OCI-LY1 (cell line): ENCODE measurements around the gene SLC35A3.

ENCODE experiments used
- H2AFZ ChIP-seq: fragments of 200-600 bp; sonication (generic), shearing (Covaris generic); 2 replicates; pipeline ENCODE4 v1.6.0; 2014; ENCODE audit warnings: antibody characterized with exemption, mild to moderate bottlenecking, low read length
- H3F3A ChIP-seq: fragments of 200-600 bp; sonication (generic), shearing (Covaris generic); 2 replicates; pipeline ENCODE4 v1.6.0; 2014; ENCODE audit warnings: mild to moderate bottlenecking, antibody characterized with exemption, low read length, moderate library complexity; ENCODE audit not compliant: insufficient read depth
- H3K27ac ChIP-seq: fragments of 200-600 bp; sonication (generic); 2 replicates; pipeline ENCODE4 v1.5.1; 2014; ENCODE audit warnings: low read length, mixed run types, mild to moderate bottlenecking, low read depth; ENCODE audit not compliant: poor library complexity, severe bottlenecking
- H3K27me3 ChIP-seq: fragments of 200-600 bp; sonication (generic); 2 replicates; pipeline ENCODE4 v1.6.0; 2014; ENCODE audit warnings: antibody characterized with exemption, mild to moderate bottlenecking, low read length, moderate library complexity; ENCODE audit not compliant: insufficient read depth
- H3K36me3 ChIP-seq: fragments of 200-600 bp; sonication (generic); 2 replicates; pipeline ENCODE4 v1.6.1; 2014; ENCODE audit warnings: mild to moderate bottlenecking, antibody characterized with exemption, low read length, moderate library complexity, mixed read lengths; ENCODE audit not compliant: insufficient read depth
- H3K4me1 ChIP-seq: fragments of 200-600 bp; sonication (generic); 2 replicates; pipeline ENCODE4 v1.5.1; 2014; ENCODE audit warnings: mild to moderate bottlenecking, low read length, moderate library complexity; ENCODE audit not compliant: insufficient read depth, severe bottlenecking
- H3K4me2 ChIP-seq: fragments of 200-600 bp; sonication (generic), shearing (Covaris generic); 2 replicates; pipeline ENCODE4 v1.6.1; 2014; ENCODE audit warnings: low read length
- H3K4me3 ChIP-seq: fragments of 200-600 bp; sonication (generic); 2 replicates; pipeline ENCODE4 v1.5.1; 2014; ENCODE audit warnings: low read length, low read depth, mild to moderate bottlenecking, mixed read lengths; ENCODE audit not compliant: poor library complexity, severe bottlenecking
- H3K79me2 ChIP-seq: fragments of 200-600 bp; shearing (Covaris generic); 2 replicates; pipeline ENCODE4 v1.6.1; 2016; ENCODE audit warnings: mixed run types, low read length, mixed read lengths; ENCODE audit not compliant: insufficient read depth
- H3K9ac ChIP-seq: fragments of 200-600 bp; sonication (generic), shearing (Covaris generic); 2 replicates; pipeline ENCODE4 v1.6.1; 2014; ENCODE audit warnings: mild to moderate bottlenecking, low read length, mixed read lengths
- H3K9me2 ChIP-seq: fragments of 200-600 bp; sonication (generic), shearing (Covaris generic); 2 replicates; pipeline ENCODE4 v1.6.1; 2014; ENCODE audit warnings: low read depth, mild to moderate bottlenecking, low read length, mixed read lengths
- H3K9me3 ChIP-seq: fragments of 200-600 bp; shearing (Covaris generic); 2 replicates; pipeline ENCODE4 v1.6.1; 2014; ENCODE audit warnings: low read length, mixed read lengths
- H4K20me1 ChIP-seq: fragments of 200-600 bp; sonication (generic), shearing (Covaris generic); 2 replicates; pipeline ENCODE4 v1.6.0; 2016; ENCODE audit warnings: mild to moderate bottlenecking, low read length; ENCODE audit not compliant: insufficient read depth
- EZH2 ChIP-seq: fragments of 200-600 bp; sonication (generic), shearing (Covaris generic); IDR thresholded peaks from 2 replicates; pipeline ENCODE4 v1.8.0; 2017; ENCODE audit warnings: borderline replicate concordance, mixed run types, mild to moderate bottlenecking, antibody characterized with exemption, low read length, moderate library complexity, mixed read lengths
- TF ChIP-seq, protein P1 (sequence below): fragments of 200-600 bp; sonication (generic), shearing (Covaris generic); IDR thresholded peaks from 2 replicates; pipeline ENCODE4 v1.5.1; 2017; ENCODE audit warnings: mild to moderate bottlenecking, antibody characterized with exemption, low read length, moderate library complexity, mixed read lengths

The SLC35A3 gene

DNA sequence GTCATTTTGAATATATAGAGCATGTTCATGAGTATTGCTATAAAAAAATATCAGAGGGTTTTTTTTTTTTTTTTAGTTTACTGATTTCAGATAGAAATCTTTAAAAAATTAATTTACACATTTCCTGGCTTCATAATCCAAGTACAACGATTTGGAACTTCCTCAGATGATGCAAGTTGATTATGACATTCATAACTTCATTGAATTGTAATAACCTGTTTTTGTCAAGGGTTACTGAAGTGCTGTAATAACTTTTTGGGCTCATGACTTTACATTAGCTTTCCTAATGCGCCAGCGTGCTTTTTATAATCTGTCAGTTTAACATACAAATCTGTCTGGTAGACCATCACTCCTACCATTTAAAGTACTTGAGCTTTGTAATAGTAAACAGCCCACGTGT, 81.6 kb downstream of the SLC35A3 start:
- H3K4me3 ChIP-seq: no peak overlapping the region

DNA sequence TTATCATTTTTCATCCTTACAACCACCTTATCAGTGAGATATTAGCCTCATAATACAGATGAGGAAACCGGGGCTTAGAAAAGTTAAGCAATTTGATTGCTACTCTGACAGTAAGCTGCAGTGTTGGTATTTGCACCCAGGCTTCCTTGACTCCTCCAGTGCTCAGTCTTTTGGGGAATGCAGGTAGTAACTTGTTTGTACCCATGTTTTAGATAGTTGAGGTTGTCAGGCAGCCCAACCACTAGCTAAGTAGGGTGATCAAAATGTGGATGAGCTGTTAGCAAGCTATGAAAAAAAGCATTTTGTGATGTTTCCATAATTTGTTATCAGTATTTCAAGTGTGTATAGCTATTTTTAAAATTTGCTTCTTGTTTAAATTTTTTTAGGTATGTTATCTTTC, 82.1 kb downstream of the SLC35A3 start:
- Histone ChIP-seq H3K4me2 (no peak overlapping the region), H3K9me3 (no peaks in the 10 kb centered on the region), H3F3A (no peaks in the 10 kb centered on the region), H2AFZ (no peak overlapping the region), H3K27me3 (no peaks in the 10 kb centered on the region), H3K4me1 (peaks cover 21% of the 10 kb centered on the region), H3K79me2 (peaks cover 53% of the 10 kb centered on the region), H3K27ac (no peak overlapping the region), H3K9me2 (no peaks in the 10 kb centered on the region), H3K36me3 (peaks cover 31% of the 10 kb centered on the region; the same call in 1 of the 2 replicates), H4K20me1 (no peaks in the 10 kb centered on the region), H3K4me3 (no peak overlapping the region), H3K9ac (no peak overlapping the region)
- TF ChIP-seq, protein P1, sequence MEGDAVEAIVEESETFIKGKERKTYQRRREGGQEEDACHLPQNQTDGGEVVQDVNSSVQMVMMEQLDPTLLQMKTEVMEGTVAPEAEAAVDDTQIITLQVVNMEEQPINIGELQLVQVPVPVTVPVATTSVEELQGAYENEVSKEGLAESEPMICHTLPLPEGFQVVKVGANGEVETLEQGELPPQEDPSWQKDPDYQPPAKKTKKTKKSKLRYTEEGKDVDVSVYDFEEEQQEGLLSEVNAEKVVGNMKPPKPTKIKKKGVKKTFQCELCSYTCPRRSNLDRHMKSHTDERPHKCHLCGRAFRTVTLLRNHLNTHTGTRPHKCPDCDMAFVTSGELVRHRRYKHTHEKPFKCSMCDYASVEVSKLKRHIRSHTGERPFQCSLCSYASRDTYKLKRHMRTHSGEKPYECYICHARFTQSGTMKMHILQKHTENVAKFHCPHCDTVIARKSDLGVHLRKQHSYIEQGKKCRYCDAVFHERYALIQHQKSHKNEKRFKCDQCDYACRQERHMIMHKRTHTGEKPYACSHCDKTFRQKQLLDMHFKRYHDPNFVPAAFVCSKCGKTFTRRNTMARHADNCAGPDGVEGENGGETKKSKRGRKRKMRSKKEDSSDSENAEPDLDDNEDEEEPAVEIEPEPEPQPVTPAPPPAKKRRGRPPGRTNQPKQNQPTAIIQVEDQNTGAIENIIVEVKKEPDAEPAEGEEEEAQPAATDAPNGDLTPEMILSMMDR: no peak
- TF ChIP-seq EZH2: no peak

More for the DNA sequence above, 81.6 kb downstream of the SLC35A3 start:
- peaks cover 58% of the 10 kb centered on the region for H3K79me2 ChIP-seq
- peaks cover 26% of the 10 kb centered on the region for H3K4me1 ChIP-seq
- peaks cover 28% of the 10 kb centered on the region; the same call in 1 of the 2 replicates for H3K36me3 ChIP-seq
- TF ChIP-seq EZH2: no peak
- TF ChIP-seq, protein P1: no peak
- H3K9ac ChIP-seq: no peak overlapping the region
- no peaks in the 10 kb centered on the region for H3K9me3 ChIP-seq
- H4K20me1 ChIP-seq: no peaks in the 10 kb centered on the region
- H3K27me3 ChIP-seq: no peaks in the 10 kb centered on the region
- no peak overlapping the region for H3K27ac ChIP-seq
- H3F3A ChIP-seq: no peaks in the 10 kb centered on the region
- H3K4me2 ChIP-seq: no peak overlapping the region
- H2AFZ ChIP-seq: no peak overlapping the region
- H3K9me2 ChIP-seq: no peaks in the 10 kb centered on the region

DNA sequence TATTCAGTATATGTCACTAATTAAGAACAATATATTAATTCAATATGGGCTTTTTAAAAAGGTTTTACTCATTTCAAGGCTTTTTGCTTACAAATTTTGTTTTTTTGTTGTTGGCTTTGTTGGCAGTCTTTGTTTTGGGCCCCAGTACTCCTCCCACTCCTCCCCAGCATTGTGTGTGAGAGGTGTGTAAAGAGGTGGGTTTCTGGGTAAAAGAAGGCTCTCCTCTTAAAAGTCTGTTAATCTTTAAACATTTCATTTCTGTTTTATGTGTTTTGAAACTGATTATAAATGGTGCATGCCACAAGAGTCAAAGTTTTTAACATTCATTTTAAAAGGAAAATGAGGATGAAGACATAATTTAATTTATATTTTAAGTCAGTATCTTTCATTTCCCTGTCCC, 83.3 kb downstream of the SLC35A3 start:
- Histone ChIP-seq H2AFZ (no peak overlapping the region), H3F3A (no peaks in the 10 kb centered on the region), H3K9me2 (no peaks in the 10 kb centered on the region), H3K79me2 (peaks cover 41% of the 10 kb centered on the region), H3K4me1 (peaks cover 17% of the 10 kb centered on the region), H3K4me3 (no peak overlapping the region), H3K27me3 (no peaks in the 10 kb centered on the region), H3K9me3 (no peaks in the 10 kb centered on the region), H3K4me2 (no peak overlapping the region), H3K27ac (no peak overlapping the region), H3K36me3 (peaks cover 37% of the 10 kb centered on the region; the same call in 1 of the 2 replicates), H4K20me1 (no peaks in the 10 kb centered on the region), H3K9ac (no peak overlapping the region)
- no peak for TF ChIP-seq EZH2

DNA sequence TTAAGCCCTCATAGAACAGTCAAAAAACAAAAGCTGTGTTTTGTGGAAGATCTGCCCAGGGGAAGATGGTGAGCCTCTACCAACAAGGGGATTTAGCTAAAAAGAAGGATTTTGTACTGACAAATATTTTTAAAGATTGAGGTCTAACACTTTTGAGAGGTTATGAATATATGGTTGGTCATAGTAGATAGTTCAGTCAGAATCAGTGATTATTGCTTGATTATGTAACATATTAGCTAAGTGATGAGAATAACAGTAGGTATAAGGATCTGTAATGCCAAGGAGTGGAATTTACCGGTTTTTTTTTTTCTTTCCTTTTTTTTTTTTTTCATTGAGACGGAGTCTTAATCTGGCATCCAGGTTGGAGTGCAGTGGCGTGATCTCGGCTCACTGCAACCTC, 83.9 kb downstream of the SLC35A3 start:
- H3K27ac ChIP-seq: no peak overlapping the region
- peaks cover 35% of the 10 kb centered on the region for H3K79me2 ChIP-seq
- no peaks in the 10 kb centered on the region for H4K20me1 ChIP-seq
- peaks cover 13% of the 10 kb centered on the region for H3K4me1 ChIP-seq
- no peak overlapping the region for H3K9ac ChIP-seq
- no peaks in the 10 kb centered on the region for H3K27me3 ChIP-seq
- no peak for TF ChIP-seq EZH2
- TF ChIP-seq, protein P1: no peak
- no peak overlapping the region for H3K4me3 ChIP-seq
- no peaks in the 10 kb centered on the region for H3F3A ChIP-seq
- H3K4me2 ChIP-seq: no peak overlapping the region
- no peaks in the 10 kb centered on the region for H3K9me2 ChIP-seq
- no peak overlapping the region for H2AFZ ChIP-seq
- peaks cover 43% of the 10 kb centered on the region; the same call in 1 of the 2 replicates for H3K36me3 ChIP-seq
- H3K9me3 ChIP-seq: no peaks in the 10 kb centered on the region
